Measurements from ENCODE around the gene SLC6A6. TPM values are rescaled to one million over a fixed set of nuclear protein-coding genes. Genes with fewer than 3 reads are reported as not detected.

SLC6A6 gene
- total RNA-seq, 1 donor from 2014 or later, result 3.8 TPM

GRCh38 chr3:14506626-14507304, 104.4 kb downstream of the SLC6A6 start:
- DNase-seq (ENCODE audit: low read depth), result no peak
- Histone ChIP-seq H3K27me3 (ENCODE audit: control insufficient read depth, insufficient read depth, low read length) (peaks cover 7% of the 10 kb centered on the region), H3K4me3 (ENCODE audit: low read depth, low read length) (no peak overlapping the region), H3K36me3 (ENCODE audit: control insufficient read depth, insufficient read depth, low read length) (no peaks in the 10 kb centered on the region)
- TF ChIP-seq CTCF (IDR thresholded peaks at IDR 0.05; ENCODE audit: insufficient read depth, low read length, poor library complexity, severe bottlenecking), result no peak

GRCh38 chr3:14507305-14507741, 104.9 kb downstream of the SLC6A6 start:
- no peak for DNase-seq (ENCODE audit: low read depth)
- Histone ChIP-seq H3K36me3 (ENCODE audit: control insufficient read depth, insufficient read depth, low read length) (no peaks in the 10 kb centered on the region), H3K27me3 (ENCODE audit: control insufficient read depth, insufficient read depth, low read length) (peaks cover 7% of the 10 kb centered on the region), H3K4me3 (ENCODE audit: low read depth, low read length) (no peak overlapping the region)
- no peak for TF ChIP-seq CTCF (IDR thresholded peaks at IDR 0.05; ENCODE audit: insufficient read depth, low read length, poor library complexity, severe bottlenecking)

- Histone ChIP-seq H3K4me3 (ENCODE audit: low read depth, low read length) (no peak overlapping the region), H3K36me3 (ENCODE audit: control insufficient read depth, insufficient read depth, low read length) (no peaks in the 10 kb centered on the region), H3K27me3 (ENCODE audit: control insufficient read depth, insufficient read depth, low read length) (peaks cover 7% of the 10 kb centered on the region)
- TF ChIP-seq CTCF (IDR thresholded peaks at IDR 0.05; ENCODE audit: insufficient read depth, low read length, poor library complexity, severe bottlenecking), result no peak
- no peak for DNase-seq (ENCODE audit: low read depth)
Measured at GRCh38 chr3:14507757-14508504, 105.5 kb downstream of the SLC6A6 start.

- Histone ChIP-seq H3K36me3 (ENCODE audit: control insufficient read depth, insufficient read depth, low read length) (no peaks in the 10 kb centered on the region), H3K27me3 (ENCODE audit: control insufficient read depth, insufficient read depth, low read length) (peaks cover 11% of the 10 kb centered on the region), H3K4me3 (ENCODE audit: low read depth, low read length) (no peak overlapping the region)
- no peak for DNase-seq (ENCODE audit: low read depth)
- TF ChIP-seq CTCF (IDR thresholded peaks at IDR 0.05; ENCODE audit: insufficient read depth, low read length, poor library complexity, severe bottlenecking), result no peak
Measured at GRCh38 chr3:14508505-14508819, 106.1 kb downstream of the SLC6A6 start.

- H3K4me3 ChIP-seq (ENCODE audit: low read depth, low read length), result no peak overlapping the region
- peaks cover 14% of the 10 kb centered on the region for H3K27me3 ChIP-seq (ENCODE audit: control insufficient read depth, insufficient read depth, low read length)
- no peak for DNase-seq (ENCODE audit: low read depth)
Measured at GRCh38 chr3:14508966-14509795, 106.8 kb downstream of the SLC6A6 start.

More at GRCh38 chr3:14508966-14509795, 106.8 kb downstream of the SLC6A6 start:
- TF ChIP-seq CTCF (IDR thresholded peaks at IDR 0.05; ENCODE audit: insufficient read depth, low read length, poor library complexity, severe bottlenecking), result peak; percentile 94
- no peaks in the 10 kb centered on the region for H3K36me3 ChIP-seq (ENCODE audit: control insufficient read depth, insufficient read depth, low read length)
